H1 (cell line): Measurements from ENCODE around the gene RERE. TPM values are rescaled to one million over a fixed set of nuclear protein-coding genes. Genes with fewer than 3 reads are reported as not detected.

Experiments
- CTCF ChIA-PET: fragments of 300-600 bp; sonication (Branson Sonifier 250); formaldehyde crosslinking; loops from one replicate; lab custom pipeline; 2021; ENCODE audit not compliant: partially characterized antibody; lab: Charles Lee
- POLR2A ChIA-PET: fragments of 300-600 bp; sonication (Branson Sonifier 250); formaldehyde crosslinking; loops from one replicate; lab custom pipeline; 2021; ENCODE audit warnings: inconsistent platforms; ENCODE audit not compliant: partially characterized antibody; lab: Charles Lee
- DNase-seq, 2 experiments: peaks; one replicate each; pipeline versions ENCODE4 v3.0.0 to v3.0.0-alpha.2; 2010 to 2022; ENCODE audit warnings: low spot score in 2 of 2, low read depth in 1 of 2, mixed read lengths in 1 of 2
- FAIRE-seq: peaks from 2 replicates; lab custom pipeline; 2011; peaks lifted over from hg19 to GRCh38; lab: Jason Lieb, UNC
- H2AFZ ChIP-seq: 2 replicates; pipeline ENCODE4 v1.8.1; 2012; ENCODE audit warnings: low read length, inconsistent platforms
- H2AK5ac ChIP-seq: 2 replicates; pipeline ENCODE4 v1.6.1; 2013; ENCODE audit warnings: low read depth, low read length
- H2BK120ac ChIP-seq: replicated peaks from 2 replicates; pipeline ENCODE3; 2013; ENCODE audit warnings: low read depth, low read length, inconsistent platforms
- H2BK12ac ChIP-seq: 2 replicates; pipeline ENCODE4 v1.6.1; 2013; ENCODE audit warnings: low read depth, low read length
- H2BK15ac ChIP-seq: 2 replicates; pipeline ENCODE4 v1.6.1; 2013; ENCODE audit warnings: low read length
- H2BK20ac ChIP-seq: 2 replicates; pipeline ENCODE4 v1.6.1; 2013; ENCODE audit warnings: low read length
- H2BK5ac ChIP-seq: 2 replicates; pipeline ENCODE4 v1.6.1; 2013; ENCODE audit warnings: low read depth, low read length
- H3K14ac ChIP-seq: 2 replicates; pipeline ENCODE4 v1.6.1; 2013; ENCODE audit warnings: inconsistent platforms; ENCODE audit not compliant: insufficient read length
- H3K18ac ChIP-seq: 2 replicates; pipeline ENCODE4 v1.6.1; 2013; ENCODE audit warnings: low read length; ENCODE audit errors: extremely low read depth
- H3K23ac ChIP-seq: 2 replicates; pipeline ENCODE4 v1.6.1; 2013; ENCODE audit warnings: inconsistent platforms; ENCODE audit not compliant: insufficient read length
- H3K23me2 ChIP-seq: 2 replicates; pipeline ENCODE4 v1.6.1; 2013; ENCODE audit warnings: low read depth, low read length
- H3K27ac ChIP-seq: 2 replicates; pipeline ENCODE4 v1.6.1; 2011; ENCODE audit warnings: low read depth, low read length, inconsistent platforms
- H3K27me3 ChIP-seq, 4 experiments: replicated peaks in 1 of 4; 1 replicate in 1 of 4; 2 replicates in 3 of 4; pipeline versions ENCODE4 v1.6.1 to v1.8.1; 2011 to 2013; ENCODE audit warnings: low read length in 3 of 4, mild to moderate bottlenecking in 3 of 4, inconsistent platforms in 2 of 4, mixed read lengths in 2 of 4, moderate library complexity in 1 of 4; ENCODE audit not compliant: control insufficient read depth in 3 of 4, insufficient read depth in 3 of 4; ENCODE audit errors: extremely low read depth in 1 of 4
- H3K36me3 ChIP-seq, 4 experiments: 2 replicates each; pipeline versions ENCODE4 v1.6.1 to v1.8.1; 2011 to 2013; ENCODE audit warnings: mild to moderate bottlenecking in 4 of 4, low read length in 3 of 4, moderate library complexity in 2 of 4, control low read depth in 1 of 4, inconsistent platforms in 1 of 4; ENCODE audit not compliant: insufficient read depth in 4 of 4, control insufficient read depth in 2 of 4
- H3K4ac ChIP-seq: replicated peaks from 2 replicates; pipeline ENCODE3; 2013; ENCODE audit warnings: low read length, low read depth, mixed read lengths, inconsistent platforms; ENCODE audit not compliant: insufficient read length
- H3K4me1 ChIP-seq, 4 experiments: replicated peaks in 1 of 4; 1 replicate in 1 of 4; 2 replicates in 3 of 4; pipeline versions ENCODE4 v1.6.1 to v1.8.1; 2011 to 2013; ENCODE audit warnings: low read length in 3 of 4, inconsistent platforms in 2 of 4, mixed read lengths in 1 of 4; ENCODE audit not compliant: insufficient read depth in 4 of 4, control insufficient read depth in 3 of 4
- H3K4me2 ChIP-seq, 2 experiments: 2 replicates each; pipeline versions ENCODE4 v1.6.1 to v1.8.1; 2011 to 2013; ENCODE audit warnings: low read depth in 2 of 2, low read length in 2 of 2, control low read depth in 1 of 2, inconsistent platforms in 1 of 2, mild to moderate bottlenecking in 1 of 2; ENCODE audit not compliant: insufficient read depth in 1 of 2
- H3K4me3 ChIP-seq, 4 experiments: fragments of 200-600, 300-600 bp in 1 of 4; sonication (generic), shearing (Covaris generic), sonication (Bioruptor Twin) in 1 of 4; 2 replicates each; pipeline versions ENCODE4 v1.5.1 to v1.8.1; 2011 to 2016; ENCODE audit warnings: low read length in 4 of 4, low read depth in 3 of 4, control low read depth in 2 of 4, inconsistent platforms in 2 of 4, mild to moderate bottlenecking in 2 of 4, mixed read lengths in 1 of 4, moderate library complexity in 1 of 4; ENCODE audit not compliant: insufficient read depth in 2 of 4; ENCODE audit errors: extremely low read depth in 1 of 4
- H3K56ac ChIP-seq: replicated peaks from 2 replicates; pipeline ENCODE3; 2013; ENCODE audit warnings: low read depth, mild to moderate bottlenecking, mixed read lengths, low read length, inconsistent platforms; ENCODE audit not compliant: insufficient read length
- H3K79me1 ChIP-seq: 2 replicates; pipeline ENCODE4 v1.6.1; 2013; ENCODE audit warnings: low read depth, low read length, control low read depth
- H3K79me2 ChIP-seq, 2 experiments: 2 replicates each; pipeline versions ENCODE4 v1.6.1 to v1.8.1; 2012 to 2013; ENCODE audit warnings: low read length in 2 of 2, mild to moderate bottlenecking in 2 of 2, inconsistent platforms in 1 of 2; ENCODE audit not compliant: insufficient read depth in 2 of 2, control insufficient read depth in 1 of 2
- H3K9ac ChIP-seq, 4 experiments: replicated peaks in 1 of 4; 1 replicate in 1 of 4; 2 replicates in 3 of 4; pipeline versions ENCODE4 v1.6.1 to v1.8.1; 2011 to 2013; ENCODE audit warnings: low read depth in 3 of 4, low read length in 3 of 4, control low read depth in 2 of 4, mild to moderate bottlenecking in 2 of 4, moderate library complexity in 2 of 4, inconsistent platforms in 1 of 4; ENCODE audit errors: extremely low read depth in 1 of 4
- H3K9me3 ChIP-seq, 2 experiments: 2 replicates each; pipeline versions ENCODE4 v1.6.1 to v1.8.1; 2012 to 2013; ENCODE audit warnings: mild to moderate bottlenecking in 2 of 2, moderate library complexity in 2 of 2, control low read depth in 1 of 2, inconsistent platforms in 1 of 2, low read depth in 1 of 2, low read length in 1 of 2, mixed read lengths in 1 of 2; ENCODE audit not compliant: insufficient read depth in 2 of 2
- H4K20me1 ChIP-seq, 2 experiments: replicated peaks in 1 of 2; 2 replicates each; pipeline versions ENCODE3 to v1.8.1; 2011 to 2013; ENCODE audit warnings: inconsistent platforms in 2 of 2, low read length in 2 of 2, mild to moderate bottlenecking in 1 of 2; ENCODE audit not compliant: insufficient read depth in 2 of 2, control insufficient read depth in 1 of 2
- H4K5ac ChIP-seq: 2 replicates; pipeline ENCODE4 v1.6.1; 2013; ENCODE audit warnings: low read length, low read depth, mixed read lengths, inconsistent platforms; ENCODE audit not compliant: insufficient read length
- H4K8ac ChIP-seq: 2 replicates; pipeline ENCODE4 v1.8.0; 2013; ENCODE audit warnings: mild to moderate bottlenecking, moderate library complexity, low read length, inconsistent platforms; ENCODE audit not compliant: insufficient read depth; ENCODE audit errors: extremely low read depth
- H4K91ac ChIP-seq: replicated peaks from 2 replicates; pipeline ENCODE3; 2013; ENCODE audit warnings: low read length, mixed read lengths, inconsistent platforms; ENCODE audit not compliant: insufficient read length
- EGR1 ChIP-seq: IDR thresholded peaks from 2 replicates; pipeline ENCODE4 v1.6.1; 2011; ENCODE audit warnings: low read depth, low read length, borderline replicate concordance
- HDAC6 ChIP-seq: IDR thresholded peaks from one replicate; pipeline ENCODE4 v1.7.1; 2012; ENCODE audit warnings: low read depth, mild to moderate bottlenecking, inconsistent platforms, low read length, moderate library complexity
- JUN ChIP-seq: IDR thresholded peaks from 2 replicates; pipeline ENCODE4 v1.6.1; 2011; ENCODE audit warnings: low read depth, mild to moderate bottlenecking, improper control_type of control experiment, low read length
- PHF8 ChIP-seq: fragments of 200-600 bp; sonication (generic); conservative IDR thresholded peaks from 2 replicates; pipeline ENCODE4 v1.7.1; 2012; ENCODE audit warnings: low read depth, mild to moderate bottlenecking, inconsistent platforms, low read length, moderate library complexity
- SAP30 ChIP-seq: fragments of 300-600 bp; sonication (generic); IDR thresholded peaks from 2 replicates; pipeline ENCODE4 v1.7.1; 2012; ENCODE audit warnings: low read length, moderate library complexity, mild to moderate bottlenecking, inconsistent platforms; ENCODE audit not compliant: insufficient read depth, insufficient replicate concordance
- SP1 ChIP-seq: IDR thresholded peaks from 2 replicates; pipeline ENCODE4 v1.6.1; 2011; ENCODE audit warnings: low read depth, low read length
- SRF ChIP-seq: IDR thresholded peaks from 2 replicates; pipeline ENCODE4 v1.6.1; 2011; ENCODE audit warnings: mild to moderate bottlenecking, low read depth, low read length, moderate library complexity
- WGBS, 2 experiments: shearing (Covaris generic) in 1 of 2; methylation state at CpG; one replicate each; pipeline versions ENCODE4 v1.1.6 to v1.1.7; 2013 to 2015; ENCODE audit warnings: low lambda C conversion rate in 2 of 2, mixed read lengths in 2 of 2, inconsistent platforms in 1 of 2, low coverage in 1 of 2, missing lambda C conversion rate in 1 of 2; ENCODE audit not compliant: insufficient replicate concordance in 2 of 2, insufficient coverage in 1 of 2, insufficient read length in 1 of 2; ENCODE audit errors: extremely low coverage in 1 of 2, missing lambda C conversion rate in 1 of 2; 5-methylcytosine and 5-hydroxymethylcytosine counted together
- polyA plus RNA-seq, 7 experiments: library from polyadenylated mRNA; depleted of rRNA in 3 of 7; stranded (reverse) in 5 of 7; unstranded in 2 of 7; fragments of >200 nt in 5 of 7; fragments of 200-250 nt in 2 of 7; gene quantifications; 1 replicate in 5 of 7; 2 replicates in 1 of 7; 4 replicates in 1 of 7; pipeline versions ENCODE4 v1.2.1 to v1.2.3, GENCODE V29; 2011 to 2013; ENCODE audit warnings: missing spikeins in 2 of 7, mixed read lengths in 2 of 7
- total RNA-seq: library from RNA; stranded (reverse); fragmentation: NEBNext Ultra II Directional; extraction: Animal tissue kit (Norgen Biotek cat#: 25700); gene quantifications from 2 replicates; pipeline ENCODE4 v1.2.1, GENCODE V29; 2021

The RERE gene
- total and polyA plus RNA-seq, 2 of the 8 experiments (the other 6 are each of a cell fraction or from before 2014, with no cell fraction given), result 15.3 to 142 TPM

- Histone ChIP-seq H4K20me1 (peaks cover 3 to 10% of the 10 kb centered on the region in 2 experiments), H3K9me3 (no peaks in the 10 kb centered on the region), H2BK20ac (no peak overlapping the region), H2BK15ac (no peak overlapping the region), H3K27ac (no peak overlapping the region), H3K56ac (no peak overlapping the region), H3K36me3 (peaks cover 0 to 7% (median 3%) of the 10 kb centered on the region in 4 experiments; a peak in 2 of 8 replicates), H4K91ac (no peak overlapping the region), H3K23ac (no peak overlapping the region), H3K27me3 (no peaks in the 10 kb centered on the region), H3K4me3 (no peak overlapping the region), H2BK12ac (no peak overlapping the region), H3K4me2 (peak overlapping the region in 1 of 2 experiments; percentile 10; a peak in 3 of 4 replicates), H3K18ac (0 out of 2 replicates have a peak overlapping the region, but pooled peaks have one; percentile 9), H3K9ac (0 out of 7 replicates have a peak overlapping the region, but pooled peaks of 1 of the 4 experiments have one; percentile 3), H4K5ac (no peak overlapping the region), H3K4me1 (peaks cover 30 to 46% (median 40%) of the 10 kb centered on the region in 4 experiments), H3K4ac (peak overlapping the region; percentile 45), H3K79me1 (peaks cover 17% of the 10 kb centered on the region), H3K23me2 (no peaks in the 10 kb centered on the region), H2AFZ (no peak overlapping the region), H3K14ac (peak overlapping the region; percentile 4), H2BK5ac (no peak overlapping the region; the same call in 1 of the 2 replicates), H3K79me2 (peaks cover 0 to 66% of the 10 kb centered on the region in 2 experiments; a peak in 3 of 4 replicates), H2AK5ac (no peak overlapping the region), H4K8ac (no peak overlapping the region), H2BK120ac (no peak overlapping the region)
- DNase-seq (no peak), FAIRE-seq (peak; percentile 48)
- ChIA-PET POLR2A (interaction anchor here (0.9 to 1.7 kb wide), 6 partner anchors 20 to 588 kb away, joined by 3 to 5 read pairs (median 4); no protein-coding TSS in a partner anchor), CTCF (interaction anchor here (0.6 to 4.8 kb wide), 12 partner anchors 9 to 300 kb away, joined by 3 to 32 read pairs (median 4); no protein-coding TSS in a partner anchor)
- no peak for TF ChIP-seq HDAC6
- no peak for TF ChIP-seq JUN
- TF ChIP-seq EGR1, result no peak
- peak; percentile 72 for TF ChIP-seq SRF
- no peak for TF ChIP-seq PHF8
- TF ChIP-seq SAP30, result no peak
- TF ChIP-seq SP1, result peak; percentile 46; the same call in 1 of the 2 replicates
- 76% methylated on average over 14 of the region's 14 CpGs; no CpG with 5 or more reads in 1 of the 2 experiments for WGBS, 2 experiments
Observed at GRCh38 chr1:8370046-8370881, 447.2 kb downstream of the RERE start.
